Heart left ventricle (tissue), 16 donors: Measurements from ENCODE around the gene HNF1B. TPM values are rescaled to one million over a fixed set of nuclear protein-coding genes. Genes with fewer than 3 reads are reported as not detected.

Experiments used
- ATAC-seq, 4 donors: fragments of 200-7000 bp; cut with Tn5 transposase; one replicate each; pipeline ENCODE4 v1.9.1; 2020 to 2022; ENCODE audit warnings: moderate library complexity in 4 of 4, mild to moderate bottlenecking in 3 of 4, moderate number of reproducible peaks in 1 of 4
- DNase-seq, 5 donors: peaks; one replicate each; pipeline ENCODE4 v3.0.0-alpha.2; 2020
- H3K27ac ChIP-seq, 12 donors: fragments of 200-600 bp; sonication (generic) in 4 of 12; one replicate each; pipeline versions ENCODE4 v1.5.0 to v1.8.0; 2016 to 2022; ENCODE audit warnings: mild to moderate bottlenecking in 2 of 12
- H3K27me3 ChIP-seq, 9 donors: fragments of 200-600 bp; sonication (generic) in 2 of 9; one replicate each; pipeline versions ENCODE4 v1.5.1 to v1.8.0; 2016 to 2022; ENCODE audit warnings: mild to moderate bottlenecking in 3 of 9
- H3K36me3 ChIP-seq, 9 donors: fragments of 200-600 bp; sonication (generic) in 2 of 9; one replicate each; pipeline versions ENCODE4 v1.5.0 to v1.8.0; 2018 to 2022; ENCODE audit warnings: mild to moderate bottlenecking in 2 of 9
- H3K4me1 ChIP-seq, 12 donors: fragments of 200-600 bp; sonication (generic) in 4 of 12; one replicate each; pipeline versions ENCODE4 v1.5.0 to v1.8.0; 2016 to 2022; ENCODE audit warnings: mild to moderate bottlenecking in 3 of 12
- H3K4me3 ChIP-seq, 12 donors: fragments of 200-600 bp; sonication (generic) in 4 of 12; one replicate each; pipeline versions ENCODE4 v1.5.0 to v1.8.0; 2017 to 2022; ENCODE audit warnings: mild to moderate bottlenecking in 9 of 12, moderate library complexity in 4 of 12
- H3K9me3 ChIP-seq, 12 donors: fragments of 200-600 bp; sonication (generic) in 4 of 12; one replicate each; pipeline versions ENCODE4 v1.5.0 to v1.8.0; 2016 to 2022; ENCODE audit warnings: mild to moderate bottlenecking in 1 of 12
- POLR2A ChIP-seq, 2 donors: fragments of 450-650 bp; IDR thresholded peaks; one replicate each; pipeline ENCODE4 v1.6.1; 2017; ENCODE audit warnings: antibody characterized with exemption in 2 of 2, mild to moderate bottlenecking in 2 of 2, moderate library complexity in 2 of 2
- WGBS, 4 donors: extraction: QIAGEN DNeasy Blood & Tissue Kit in 2 of 4; methylation state at CpG; one replicate each; pipeline versions ENCODE4 v1.1.5 to v1.1.7; 2013 to 2018; 5-methylcytosine and 5-hydroxymethylcytosine counted together
- intact Hi-C, 10 donors: fragments of 100-400 bp; cut with DNase I; formaldehyde crosslinking; loops; one replicate each; pipeline versions ENCODE4 v1.11.1 to v1.14.2; 2022
- polyA plus RNA-seq, 2 donors: library from polyadenylated mRNA; stranded (reverse); fragments of 200-250 nt; gene quantifications; one replicate each; pipeline ENCODE4 v1.2.3, GENCODE V29; 2013
- total RNA-seq, 9 donors: library from RNA; depleted of rRNA in 2 of 9; stranded (reverse); fragments of >200 nt in 2 of 9; fragmentation: NEBNext Ultra II Directional in 3 of 9; extraction: Animal tissue kit (Norgen Biotek cat#: 25700) in 3 of 9; gene quantifications; one replicate each; pipeline versions ENCODE4 v1.1.0 to v1.2.4, GENCODE V29; 2016 to 2023
- TF ChIP-seq, protein P1 (sequence below), 12 donors: fragments of 200-600 bp; sonication (generic) in 4 of 12; IDR thresholded peaks; one replicate each; pipeline versions ENCODE4 v1.5.0 to v1.8.0; 2018 to 2022; ENCODE audit warnings: antibody characterized with exemption in 12 of 12, mild to moderate bottlenecking in 5 of 12
- donor health status: ischemic (EF 13 %, LVEDD 7.1; RV severe dilation, severe dysfunction).
- donor health status: healthy with polysubstance abuse.
- donor health status: DM: no; HTN: yes; CAD: no.
- donor health status: DM: no; HTN: no; CAD: no.
- donor health status: ischemic (EF 25% LVEDD 6.9; RV normal size, moderate dysfunction).
- donor health status: ischemic (EF 25% LVEDD 5.7; RV mildly dilated, moderate dysfunction).
- donor health status: healthy.
- donor health status: DM: yes; HTN: yes; CAD: no.
- donor health status: ischemic (EF 35%, LVEDD 5.7; RV mildly dilated, moderate dysfunction).
- donor health status: nonischemic (EF 11% LVEDD 7.7; RV severe dilation, severe dysfunction).
- donor health status: DM: yes; HTN: yes; CAD: no.
- donor health status: PGD.
- donor health status: ischemic (EF 29% LVEDD 5.4; RV normal size, mild dysfunction).
- donor health status: nonischemic (EF 23%, LVEDD 6.1; RV moderate dilation, normal function).

Gene HNF1B
- total and polyA plus RNA-seq, 11 donors: not detected

DNA sequence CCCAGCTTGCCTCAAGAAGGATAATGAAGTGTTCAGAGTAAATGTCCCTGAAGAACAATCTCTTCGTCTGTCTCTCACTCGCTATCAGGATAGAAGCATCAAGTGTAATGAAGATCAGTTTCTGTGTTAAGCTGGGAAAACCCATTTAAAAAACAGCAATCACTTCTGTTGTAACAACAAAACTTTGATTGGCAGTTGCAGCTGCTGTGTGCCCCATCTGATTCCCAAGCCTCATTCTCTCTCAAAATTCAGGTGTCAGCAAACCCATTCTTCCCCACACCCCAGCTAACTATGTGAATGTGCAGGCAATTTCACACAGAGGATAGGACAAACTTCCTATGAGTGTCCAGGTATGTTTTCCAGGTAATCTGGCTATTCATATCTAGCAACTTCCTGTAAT is 2.4 kb upstream of the HNF1B start:
- H3K4me1 ChIP-seq: peaks cover 8 to 34% (median 20%) of the 10 kb centered on the region in 12 donors
- intact Hi-C loops: no loop called here
- H3K36me3 ChIP-seq: no peaks in the 10 kb centered on the region
- no peak for ATAC-seq
- H3K27ac ChIP-seq: no peak overlapping the region
- TF ChIP-seq, protein P1, sequence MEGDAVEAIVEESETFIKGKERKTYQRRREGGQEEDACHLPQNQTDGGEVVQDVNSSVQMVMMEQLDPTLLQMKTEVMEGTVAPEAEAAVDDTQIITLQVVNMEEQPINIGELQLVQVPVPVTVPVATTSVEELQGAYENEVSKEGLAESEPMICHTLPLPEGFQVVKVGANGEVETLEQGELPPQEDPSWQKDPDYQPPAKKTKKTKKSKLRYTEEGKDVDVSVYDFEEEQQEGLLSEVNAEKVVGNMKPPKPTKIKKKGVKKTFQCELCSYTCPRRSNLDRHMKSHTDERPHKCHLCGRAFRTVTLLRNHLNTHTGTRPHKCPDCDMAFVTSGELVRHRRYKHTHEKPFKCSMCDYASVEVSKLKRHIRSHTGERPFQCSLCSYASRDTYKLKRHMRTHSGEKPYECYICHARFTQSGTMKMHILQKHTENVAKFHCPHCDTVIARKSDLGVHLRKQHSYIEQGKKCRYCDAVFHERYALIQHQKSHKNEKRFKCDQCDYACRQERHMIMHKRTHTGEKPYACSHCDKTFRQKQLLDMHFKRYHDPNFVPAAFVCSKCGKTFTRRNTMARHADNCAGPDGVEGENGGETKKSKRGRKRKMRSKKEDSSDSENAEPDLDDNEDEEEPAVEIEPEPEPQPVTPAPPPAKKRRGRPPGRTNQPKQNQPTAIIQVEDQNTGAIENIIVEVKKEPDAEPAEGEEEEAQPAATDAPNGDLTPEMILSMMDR (IDR thresholded peaks at IDR 0.05): no peak
- no peak for TF ChIP-seq POLR2A (IDR thresholded peaks at IDR 0.05)
- no peak for DNase-seq
- H3K27me3 ChIP-seq: peaks cover 37 to 87% (median 51%) of the 10 kb centered on the region in 9 donors
- 70 to 86% (median 82%) methylated on average over 2 of the region's 2 CpGs for WGBS, 4 donors
- H3K9me3 ChIP-seq: no peaks in the 10 kb centered on the region
- H3K4me3 ChIP-seq: no peak overlapping the region

DNA sequence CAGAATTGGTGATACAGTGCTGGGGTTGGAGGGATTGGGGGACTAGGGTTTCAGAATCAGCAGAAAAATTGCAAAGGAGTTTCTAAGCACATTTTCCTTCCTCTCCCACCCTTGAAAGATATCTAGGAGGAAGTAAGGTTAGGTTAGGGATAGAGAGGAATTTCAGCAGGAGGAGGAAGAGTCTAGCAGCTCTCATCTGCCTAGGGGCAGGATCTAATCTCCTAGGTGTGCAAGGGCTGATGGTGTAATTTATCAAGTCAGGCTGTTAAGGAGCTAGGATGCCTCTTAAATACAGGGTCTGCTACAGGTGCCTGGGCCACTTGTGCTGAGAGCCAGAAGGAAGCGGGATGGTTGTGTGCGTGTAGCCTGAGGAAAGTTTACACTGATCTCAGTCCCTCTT is 1.8 kb upstream of the HNF1B start:
- Histone ChIP-seq H3K36me3 (no peaks in the 10 kb centered on the region), H3K4me3 (no peak overlapping the region), H3K9me3 (no peaks in the 10 kb centered on the region), H3K27me3 (peaks cover 43 to 91% (median 55%) of the 10 kb centered on the region in 9 donors), H3K27ac (no peak overlapping the region), H3K4me1 (peaks cover 11 to 40% (median 26%) of the 10 kb centered on the region in 12 donors)
- TF ChIP-seq, protein P1 (IDR thresholded peaks at IDR 0.05): no peak
- no peak for TF ChIP-seq POLR2A (IDR thresholded peaks at IDR 0.05)
- DNase-seq (no peak), ATAC-seq (no peak)
- intact Hi-C loops: no loop called here
- WGBS, 4 donors: 52 to 79% (median 75%) methylated on average over 2 of the region's 2 CpGs

DNA sequence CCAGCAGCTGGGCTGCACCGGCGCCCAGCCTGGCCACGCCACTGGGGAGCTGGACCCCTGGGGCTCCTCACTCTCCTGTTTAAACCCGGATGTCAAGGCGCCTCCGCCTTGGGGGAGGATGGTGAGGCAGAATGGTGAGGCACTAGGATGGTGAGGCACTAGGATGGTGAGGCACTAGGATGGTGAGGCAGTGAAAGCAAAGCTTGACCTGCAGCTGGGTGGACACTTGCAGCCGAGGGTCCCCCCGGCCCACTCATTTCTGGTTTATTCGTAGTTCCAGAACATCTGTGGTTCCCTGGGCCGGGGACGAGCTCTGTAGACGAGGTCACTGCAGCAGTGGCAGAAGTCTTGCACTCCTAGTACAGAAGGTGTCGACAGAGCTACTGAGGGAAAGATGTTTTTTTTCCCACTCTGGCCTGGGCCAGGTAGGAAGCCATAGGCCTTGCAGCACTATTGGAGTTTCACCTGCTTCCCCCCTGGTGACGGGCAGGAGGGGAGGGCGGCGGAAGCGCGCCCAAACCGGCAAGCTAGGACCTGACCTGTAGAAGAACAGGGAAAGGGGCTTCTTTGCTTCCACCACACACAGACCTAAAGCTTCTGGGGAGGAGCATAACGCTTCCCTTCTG is 1.1 kb upstream of the HNF1B start:
- WGBS, 4 donors: 19 to 24% (median 20%) methylated on average over 18 to 20 of the region's 20 CpGs
- no peaks in the 10 kb centered on the region for H3K9me3 ChIP-seq
- intact Hi-C loops: no loop called here
- TF ChIP-seq, protein P1 (IDR thresholded peaks at IDR 0.05): no peak
- TF ChIP-seq POLR2A (IDR thresholded peaks at IDR 0.05): no peak
- no peak overlapping the region for H3K27ac ChIP-seq
- DNase-seq (no peak), ATAC-seq (no peak)
- no peaks in the 10 kb centered on the region for H3K36me3 ChIP-seq
- no peak overlapping the region for H3K4me3 ChIP-seq
- H3K27me3 ChIP-seq: peaks cover 48 to 93% (median 61%) of the 10 kb centered on the region in 9 donors
- peaks cover 11 to 43% (median 26%) of the 10 kb centered on the region in 12 donors for H3K4me1 ChIP-seq

DNA sequence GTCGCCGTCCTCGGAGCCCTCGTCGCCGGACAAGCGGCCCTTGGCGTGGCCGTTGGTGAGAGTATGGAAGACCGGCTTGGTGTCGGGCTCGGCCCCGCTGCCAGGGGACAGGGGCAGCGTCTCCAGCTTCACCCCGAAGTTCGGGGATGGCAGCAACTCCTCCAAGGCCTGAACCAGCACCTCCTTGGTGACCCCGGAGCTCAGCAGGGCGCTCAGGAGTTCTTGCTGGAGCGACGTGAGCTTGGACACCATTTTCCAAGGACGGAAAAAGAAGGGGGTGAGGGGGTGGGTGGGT is 279 bp downstream of the HNF1B start:
- H3K4me3 ChIP-seq: no peak overlapping the region
- ATAC-seq: no peak

More for the DNA sequence above, 279 bp downstream of the HNF1B start:
- DNase-seq: no peak
- Histone ChIP-seq H3K4me1 (peaks cover 11 to 43% (median 26%) of the 10 kb centered on the region in 12 donors), H3K9me3 (no peaks in the 10 kb centered on the region), H3K27ac (no peak overlapping the region), H3K36me3 (no peaks in the 10 kb centered on the region), H3K27me3 (peaks cover 59 to 98% (median 74%) of the 10 kb centered on the region in 9 donors)
- intact Hi-C loops: no loop called here
- TF ChIP-seq, protein P1 (IDR thresholded peaks at IDR 0.05): no peak
- no peak for TF ChIP-seq POLR2A (IDR thresholded peaks at IDR 0.05)
- WGBS, 4 donors: 0 to 14% (median 8%) methylated on average over 5 to 21 of the region's 21 CpGs
